Activated T-cell treated with anti-CD3 and anti-CD28 coated beads, Interleukin-2, amount 50 U/mL, for 24 hours (primary cell): ENCODE data around the gene HES3.

Source experiments
- DNase-seq: peaks from one replicate; pipeline ENCODE4 v3.0.0-alpha.2; 2020
- H3K27ac Mint-ChIP-seq: 2 replicates; pipeline ENCODE4 v1.8.0; 2020; ENCODE audit warnings: mild to moderate bottlenecking, mixed read lengths
- H3K27me3 Mint-ChIP-seq: 2 replicates; pipeline ENCODE4 v1.8.0; 2020; ENCODE audit warnings: mixed read lengths
- H3K36me3 Mint-ChIP-seq: 2 replicates; pipeline ENCODE4 v1.8.0; 2020; ENCODE audit warnings: low read depth, mixed read lengths
- H3K4me1 Mint-ChIP-seq: 2 replicates; pipeline ENCODE4 v1.8.0; 2020; ENCODE audit warnings: low read depth, mixed read lengths
- H3K4me3 Mint-ChIP-seq: 2 replicates; pipeline ENCODE4 v1.8.0; 2020; ENCODE audit warnings: mild to moderate bottlenecking, moderate library complexity, mixed read lengths
- H3K9me3 Mint-ChIP-seq: 2 replicates; pipeline ENCODE4 v1.8.0; 2020; ENCODE audit warnings: mixed read lengths

HES3 gene

GRCh38 chr1:6271006-6271405 lies 27.0 kb downstream of the HES3 start:
- no peaks in the 10 kb centered on the region for H3K27me3 Mint-ChIP-seq
- H3K4me3 Mint-ChIP-seq = no peak overlapping the region
- no peaks in the 10 kb centered on the region for H3K9me3 Mint-ChIP-seq
- H3K4me1 Mint-ChIP-seq = no peaks in the 10 kb centered on the region
- DNase-seq = no peak
- H3K27ac Mint-ChIP-seq = no peak overlapping the region
- H3K36me3 Mint-ChIP-seq = peaks cover 3% of the 10 kb centered on the region

- H3K36me3 Mint-ChIP-seq = peaks cover 3% of the 10 kb centered on the region
- no peaks in the 10 kb centered on the region for H3K27me3 Mint-ChIP-seq
Observed at GRCh38 chr1:6271554-6271953, 27.6 kb downstream of the HES3 start.

GRCh38 chr1:6272452-6272851 lies 28.5 kb downstream of the HES3 start:
- no peaks in the 10 kb centered on the region for H3K27me3 Mint-ChIP-seq
- H3K36me3 Mint-ChIP-seq = peaks cover 3% of the 10 kb centered on the region
- no peak overlapping the region for H3K4me3 Mint-ChIP-seq
- H3K9me3 Mint-ChIP-seq = no peaks in the 10 kb centered on the region
- no peak overlapping the region for H3K27ac Mint-ChIP-seq
- no peaks in the 10 kb centered on the region for H3K4me1 Mint-ChIP-seq
- DNase-seq = no peak

More at GRCh38 chr1:6271554-6271953, 27.6 kb downstream of the HES3 start:
- Mint-ChIP-seq H3K9me3 (no peaks in the 10 kb centered on the region), H3K4me3 (no peak overlapping the region), H3K27ac (no peak overlapping the region), H3K4me1 (no peaks in the 10 kb centered on the region)
- no peak for DNase-seq

- Mint-ChIP-seq H3K27ac (no peak overlapping the region), H3K4me3 (no peak overlapping the region), H3K27me3 (no peaks in the 10 kb centered on the region), H3K36me3 (peaks cover 3% of the 10 kb centered on the region), H3K9me3 (no peaks in the 10 kb centered on the region), H3K4me1 (no peaks in the 10 kb centered on the region)
- no peak for DNase-seq
Observed at GRCh38 chr1:6272868-6273267, 28.9 kb downstream of the HES3 start.

- no peaks in the 10 kb centered on the region for H3K27me3 Mint-ChIP-seq
- no peaks in the 10 kb centered on the region for H3K9me3 Mint-ChIP-seq
- H3K4me3 Mint-ChIP-seq = no peak overlapping the region
- no peaks in the 10 kb centered on the region for H3K4me1 Mint-ChIP-seq
- no peak overlapping the region for H3K27ac Mint-ChIP-seq
- no peak for DNase-seq
- H3K36me3 Mint-ChIP-seq = peaks cover 7% of the 10 kb centered on the region
Observed at GRCh38 chr1:6273380-6273891, 29.5 kb downstream of the HES3 start.

- DNase-seq = no peak
- Mint-ChIP-seq H3K4me1 (no peaks in the 10 kb centered on the region), H3K4me3 (no peak overlapping the region), H3K9me3 (no peaks in the 10 kb centered on the region), H3K27me3 (no peaks in the 10 kb centered on the region), H3K27ac (no peak overlapping the region), H3K36me3 (peaks cover 13% of the 10 kb centered on the region)
Observed at GRCh38 chr1:6274102-6274501, 30.1 kb downstream of the HES3 start.

- H3K4me3 Mint-ChIP-seq = no peak overlapping the region
- peaks cover 17% of the 10 kb centered on the region for H3K36me3 Mint-ChIP-seq
- H3K9me3 Mint-ChIP-seq = no peaks in the 10 kb centered on the region
- no peaks in the 10 kb centered on the region for H3K4me1 Mint-ChIP-seq
- no peak for DNase-seq
- H3K27me3 Mint-ChIP-seq = no peaks in the 10 kb centered on the region
- H3K27ac Mint-ChIP-seq = no peak overlapping the region
Observed at GRCh38 chr1:6274622-6275139, 30.7 kb downstream of the HES3 start.

GRCh38 chr1:6275826-6276782 lies 32.1 kb downstream of the HES3 start:
- H3K36me3 Mint-ChIP-seq = peaks cover 21% of the 10 kb centered on the region

GRCh38 chr1:6276811-6277555 lies 33.0 kb downstream of the HES3 start:
- DNase-seq = no peak
- Mint-ChIP-seq H3K4me1 (no peaks in the 10 kb centered on the region), H3K36me3 (peaks cover 21% of the 10 kb centered on the region), H3K27ac (no peak overlapping the region), H3K9me3 (no peaks in the 10 kb centered on the region), H3K27me3 (no peaks in the 10 kb centered on the region), H3K4me3 (no peak overlapping the region)

More at GRCh38 chr1:6275826-6276782, 32.1 kb downstream of the HES3 start:
- no peak for DNase-seq
- no peak overlapping the region for H3K4me3 Mint-ChIP-seq
- H3K4me1 Mint-ChIP-seq = no peaks in the 10 kb centered on the region
- no peaks in the 10 kb centered on the region for H3K27me3 Mint-ChIP-seq
- no peak overlapping the region for H3K27ac Mint-ChIP-seq
- H3K9me3 Mint-ChIP-seq = no peaks in the 10 kb centered on the region

- no peaks in the 10 kb centered on the region for H3K4me1 Mint-ChIP-seq
- H3K27me3 Mint-ChIP-seq = no peaks in the 10 kb centered on the region
- no peak for DNase-seq
- peaks cover 21% of the 10 kb centered on the region for H3K36me3 Mint-ChIP-seq
- H3K9me3 Mint-ChIP-seq = no peaks in the 10 kb centered on the region
- H3K27ac Mint-ChIP-seq = no peak overlapping the region
- no peak overlapping the region for H3K4me3 Mint-ChIP-seq
Observed at GRCh38 chr1:6278263-6278662, 34.3 kb downstream of the HES3 start.

GRCh38 chr1:6279066-6279465 lies 35.1 kb downstream of the HES3 start:
- Mint-ChIP-seq H3K9me3 (no peaks in the 10 kb centered on the region), H3K36me3 (peaks cover 18% of the 10 kb centered on the region), H3K27me3 (no peaks in the 10 kb centered on the region), H3K4me3 (no peak overlapping the region), H3K4me1 (no peaks in the 10 kb centered on the region), H3K27ac (no peak overlapping the region)
- no peak for DNase-seq

- H3K4me1 Mint-ChIP-seq = no peaks in the 10 kb centered on the region
- H3K4me3 Mint-ChIP-seq = no peak overlapping the region
- no peaks in the 10 kb centered on the region for H3K9me3 Mint-ChIP-seq
- no peaks in the 10 kb centered on the region for H3K27me3 Mint-ChIP-seq
- no peak overlapping the region for H3K27ac Mint-ChIP-seq
- DNase-seq = no peak
- peaks cover 18% of the 10 kb centered on the region for H3K36me3 Mint-ChIP-seq
Observed at GRCh38 chr1:6279613-6280383, 35.8 kb downstream of the HES3 start.

- H3K36me3 Mint-ChIP-seq = peaks cover 18% of the 10 kb centered on the region
- no peaks in the 10 kb centered on the region for H3K27me3 Mint-ChIP-seq
- no peak for DNase-seq
- no peaks in the 10 kb centered on the region for H3K4me1 Mint-ChIP-seq
- H3K9me3 Mint-ChIP-seq = no peaks in the 10 kb centered on the region
- no peak overlapping the region for H3K27ac Mint-ChIP-seq
- H3K4me3 Mint-ChIP-seq = no peak overlapping the region
Observed at GRCh38 chr1:6280761-6281451, 36.9 kb downstream of the HES3 start.
